ENCODE results near the gene SORL1-AS1.
A peak's percentile ranks its signal among the peaks of the same experiment; 100 is the strongest.

The SORL1-AS1 gene

DNA sequence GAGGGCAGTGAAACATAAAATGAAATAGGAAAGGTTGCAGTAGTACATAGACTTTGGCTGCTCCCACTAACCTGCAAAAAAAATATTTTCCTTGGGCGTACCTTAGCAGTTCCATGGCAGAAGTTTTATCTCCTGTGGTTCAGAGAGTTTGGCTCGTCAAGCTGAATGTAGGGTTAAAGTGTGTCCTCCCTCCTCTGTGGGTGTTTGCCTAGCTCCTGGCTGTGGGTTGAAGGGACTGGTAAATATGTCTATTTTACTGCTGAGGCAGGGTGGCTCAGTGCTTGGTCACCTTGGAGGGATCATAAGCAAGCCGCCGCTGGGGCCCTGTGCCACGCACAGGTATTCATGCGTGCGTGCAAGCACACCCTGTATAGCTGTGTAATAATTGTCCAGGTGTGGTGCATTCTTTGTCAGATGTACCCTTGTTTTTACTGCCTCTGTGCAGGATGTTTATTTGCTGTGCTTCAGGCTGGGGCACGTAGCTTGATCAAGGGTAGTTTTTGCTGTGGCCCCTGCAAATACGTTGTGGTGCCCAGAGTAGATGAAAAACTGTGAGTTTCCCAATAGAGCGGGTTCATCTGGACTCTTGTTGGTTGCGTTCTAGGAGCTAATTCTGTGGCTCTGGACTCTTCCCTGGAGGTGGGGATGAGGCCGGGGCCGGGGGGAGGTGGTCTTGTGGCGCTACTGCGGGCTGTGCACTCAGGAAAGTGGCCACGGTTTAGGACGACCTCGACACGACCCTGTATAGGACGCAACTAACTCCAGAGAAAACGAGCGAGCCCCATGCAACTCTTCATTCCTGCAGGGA is 1.4 kb downstream of the SORL1-AS1 start:
- Histone ChIP-seq H3K9me3 (ENCODE audit: insufficient read depth, low read depth) (no peaks in the 10 kb centered on the region), H4K20me1 (ENCODE audit: insufficient read depth) (no peaks in the 10 kb centered on the region), H3K4me1 (replicated peaks; ENCODE audit: insufficient read depth) (peaks cover 13% of the 10 kb centered on the region), H3K36me3 (ENCODE audit: low read depth) (no peaks in the 10 kb centered on the region), H3K9me2 (ENCODE audit: insufficient read depth) (no peaks in the 10 kb centered on the region), H3K4me3 (peak overlapping the region; percentile 39; the same call in 1 of the 2 replicates), H3K27ac (no peak overlapping the region), H3K27me3 (ENCODE audit: insufficient read depth, low read depth) (no peaks in the 10 kb centered on the region), H3K4me2 (peak overlapping the region; percentile 43), H3K79me2 (ENCODE audit: low read depth) (no peaks in the 10 kb centered on the region), H3F3A (ENCODE audit: insufficient read depth, low read depth) (no peaks in the 10 kb centered on the region), H2AFZ (no peak overlapping the region)
- ChIA-PET POLR2A (ENCODE audit: unreplicated experiment) (no interaction called here), CTCF (no interaction called here)
- intact Hi-C loops (cut with micrococcal nuclease; ENCODE audit: unreplicated experiment) = loop anchor here (5.0 to 10.0 kb wide), 2 partner anchors 101 to 127 kb away; no protein-coding TSS in a partner anchor
- no TSS peak for BruUV-seq (replicated peaks)
- TF ChIP-seq EZH2 (IDR thresholded peaks at IDR 0.05; ENCODE audit: low read depth) = no peak
- TF ChIP-seq, protein P1, sequence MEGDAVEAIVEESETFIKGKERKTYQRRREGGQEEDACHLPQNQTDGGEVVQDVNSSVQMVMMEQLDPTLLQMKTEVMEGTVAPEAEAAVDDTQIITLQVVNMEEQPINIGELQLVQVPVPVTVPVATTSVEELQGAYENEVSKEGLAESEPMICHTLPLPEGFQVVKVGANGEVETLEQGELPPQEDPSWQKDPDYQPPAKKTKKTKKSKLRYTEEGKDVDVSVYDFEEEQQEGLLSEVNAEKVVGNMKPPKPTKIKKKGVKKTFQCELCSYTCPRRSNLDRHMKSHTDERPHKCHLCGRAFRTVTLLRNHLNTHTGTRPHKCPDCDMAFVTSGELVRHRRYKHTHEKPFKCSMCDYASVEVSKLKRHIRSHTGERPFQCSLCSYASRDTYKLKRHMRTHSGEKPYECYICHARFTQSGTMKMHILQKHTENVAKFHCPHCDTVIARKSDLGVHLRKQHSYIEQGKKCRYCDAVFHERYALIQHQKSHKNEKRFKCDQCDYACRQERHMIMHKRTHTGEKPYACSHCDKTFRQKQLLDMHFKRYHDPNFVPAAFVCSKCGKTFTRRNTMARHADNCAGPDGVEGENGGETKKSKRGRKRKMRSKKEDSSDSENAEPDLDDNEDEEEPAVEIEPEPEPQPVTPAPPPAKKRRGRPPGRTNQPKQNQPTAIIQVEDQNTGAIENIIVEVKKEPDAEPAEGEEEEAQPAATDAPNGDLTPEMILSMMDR (conservative IDR thresholded peaks at IDR 0.05) = no peak
- DNase-seq = no peak

- Histone ChIP-seq H3K4me3 (no peak overlapping the region), H3K27ac (no peak overlapping the region), H2AFZ (no peak overlapping the region), H3F3A (ENCODE audit: insufficient read depth, low read depth) (no peaks in the 10 kb centered on the region), H3K4me2 (no peak overlapping the region), H3K9me3 (ENCODE audit: insufficient read depth, low read depth) (no peaks in the 10 kb centered on the region), H3K27me3 (ENCODE audit: insufficient read depth, low read depth) (no peaks in the 10 kb centered on the region), H3K79me2 (ENCODE audit: low read depth) (no peaks in the 10 kb centered on the region), H3K4me1 (replicated peaks; ENCODE audit: insufficient read depth) (peaks cover 8% of the 10 kb centered on the region; the same call in 1 of the 2 replicates), H3K36me3 (ENCODE audit: low read depth) (no peaks in the 10 kb centered on the region), H3K9me2 (ENCODE audit: insufficient read depth) (no peaks in the 10 kb centered on the region), H4K20me1 (ENCODE audit: insufficient read depth) (no peaks in the 10 kb centered on the region)
- no peak for TF ChIP-seq EZH2 (IDR thresholded peaks at IDR 0.05; ENCODE audit: low read depth)
- TF ChIP-seq, protein P1 (conservative IDR thresholded peaks at IDR 0.05) = no peak
- intact Hi-C loops (cut with micrococcal nuclease; ENCODE audit: unreplicated experiment) = loop anchor here (5.0 to 10.0 kb wide), 2 partner anchors 102 to 126 kb away; no protein-coding TSS in a partner anchor
- POLR2A ChIA-PET (ENCODE audit: unreplicated experiment) = no interaction called here
- no peak for DNase-seq
- BruUV-seq (replicated peaks) = no TSS peak
- CTCF ChIA-PET = no interaction called here
Measured at GRCh38 chr11:121450401-121450800, 2.4 kb downstream of the SORL1-AS1 start.

DNA sequence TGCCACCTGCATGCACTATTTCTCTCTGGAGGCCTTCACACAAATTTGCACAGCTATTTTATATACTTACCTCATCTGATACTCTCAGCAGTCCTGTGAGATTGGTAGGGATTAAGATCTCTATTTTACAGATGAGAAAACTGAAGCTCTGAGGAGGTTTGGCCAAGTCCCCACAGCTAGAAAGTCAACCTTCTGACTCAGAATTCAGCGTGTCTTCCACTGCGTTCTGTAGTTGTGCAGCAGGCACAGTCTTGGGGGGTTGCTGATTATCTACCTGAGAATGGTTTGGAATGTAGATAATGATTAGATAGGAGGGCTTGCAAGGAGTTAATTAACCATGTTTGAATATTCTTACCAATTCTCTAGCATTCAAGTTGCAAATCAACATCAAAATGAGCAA is 3.1 kb downstream of the SORL1-AS1 start:
- Histone ChIP-seq H3K4me2 (no peak overlapping the region), H4K20me1 (ENCODE audit: insufficient read depth) (no peaks in the 10 kb centered on the region), H3K4me1 (replicated peaks; ENCODE audit: insufficient read depth) (peaks cover 8% of the 10 kb centered on the region; the same call in 1 of the 2 replicates), H3K4me3 (no peak overlapping the region), H3K36me3 (ENCODE audit: low read depth) (no peaks in the 10 kb centered on the region), H3K9me2 (ENCODE audit: insufficient read depth) (no peaks in the 10 kb centered on the region), H3K27ac (no peak overlapping the region), H3K79me2 (ENCODE audit: low read depth) (no peaks in the 10 kb centered on the region), H3K27me3 (ENCODE audit: insufficient read depth, low read depth) (no peaks in the 10 kb centered on the region), H3F3A (ENCODE audit: insufficient read depth, low read depth) (no peaks in the 10 kb centered on the region), H2AFZ (no peak overlapping the region), H3K9me3 (ENCODE audit: insufficient read depth, low read depth) (no peaks in the 10 kb centered on the region)
- no peak for DNase-seq
- no TSS peak for BruUV-seq (replicated peaks)
- intact Hi-C loops (cut with micrococcal nuclease; ENCODE audit: unreplicated experiment) = loop anchor here (5.0 to 10.0 kb wide), 2 partner anchors 103 to 125 kb away; no protein-coding TSS in a partner anchor
- no peak for TF ChIP-seq EZH2 (IDR thresholded peaks at IDR 0.05; ENCODE audit: low read depth)
- TF ChIP-seq, protein P1 (conservative IDR thresholded peaks at IDR 0.05) = no peak
- CTCF ChIA-PET = no interaction called here
- POLR2A ChIA-PET (ENCODE audit: unreplicated experiment) = no interaction called here
